Skeletal muscle cell (primary cell): Measurements from ENCODE around the gene LAMC1.
"Not testable (repeated sequence)": the region's sequence is repeated elsewhere in the genome, so short reads cannot be mapped to it uniquely, and the experiment has no call there.

ENCODE experiments used
- DNase-seq: peaks from one replicate; pipeline ENCODE4 v3.0.0-alpha.2; 2010; ENCODE audit warnings: low read depth
- H3K4me3 ChIP-seq: 2 replicates; pipeline ENCODE4 v1.5.1; 2011; ENCODE audit warnings: low read depth, mild to moderate bottlenecking, control low read depth, low read length, moderate library complexity

The LAMC1 gene

GRCh38 chr1:183135336-183135735 lies 112.1 kb downstream of the LAMC1 start:
- H3K4me3 ChIP-seq, result no peak overlapping the region

GRCh38 chr1:183137782-183138181 lies 114.6 kb downstream of the LAMC1 start:
- no peak overlapping the region for H3K4me3 ChIP-seq
- no peak for DNase-seq

More at GRCh38 chr1:183135336-183135735, 112.1 kb downstream of the LAMC1 start:
- DNase-seq, result no peak

DNA sequence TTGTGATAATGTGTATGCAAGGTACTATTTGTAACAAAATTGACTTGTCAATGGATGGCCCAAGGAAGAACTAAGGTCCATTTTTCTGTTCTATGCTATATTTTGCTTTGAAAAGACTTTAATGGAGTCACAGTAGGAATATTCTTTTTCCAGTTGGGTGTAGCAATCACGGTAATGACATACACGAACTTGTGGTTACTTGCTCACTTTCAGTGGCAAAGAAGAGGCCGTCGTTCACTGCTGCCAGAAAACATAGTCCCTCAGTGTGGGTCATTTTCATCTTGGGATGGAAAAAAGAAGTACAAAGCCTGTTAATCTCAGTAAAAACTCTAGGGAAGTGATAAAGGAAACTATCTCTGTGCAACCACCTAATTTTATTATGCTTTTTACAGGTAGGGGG lies 115.1 kb downstream of the LAMC1 start:
- H3K4me3 ChIP-seq, result no peak overlapping the region
- DNase-seq, result no peak

DNA sequence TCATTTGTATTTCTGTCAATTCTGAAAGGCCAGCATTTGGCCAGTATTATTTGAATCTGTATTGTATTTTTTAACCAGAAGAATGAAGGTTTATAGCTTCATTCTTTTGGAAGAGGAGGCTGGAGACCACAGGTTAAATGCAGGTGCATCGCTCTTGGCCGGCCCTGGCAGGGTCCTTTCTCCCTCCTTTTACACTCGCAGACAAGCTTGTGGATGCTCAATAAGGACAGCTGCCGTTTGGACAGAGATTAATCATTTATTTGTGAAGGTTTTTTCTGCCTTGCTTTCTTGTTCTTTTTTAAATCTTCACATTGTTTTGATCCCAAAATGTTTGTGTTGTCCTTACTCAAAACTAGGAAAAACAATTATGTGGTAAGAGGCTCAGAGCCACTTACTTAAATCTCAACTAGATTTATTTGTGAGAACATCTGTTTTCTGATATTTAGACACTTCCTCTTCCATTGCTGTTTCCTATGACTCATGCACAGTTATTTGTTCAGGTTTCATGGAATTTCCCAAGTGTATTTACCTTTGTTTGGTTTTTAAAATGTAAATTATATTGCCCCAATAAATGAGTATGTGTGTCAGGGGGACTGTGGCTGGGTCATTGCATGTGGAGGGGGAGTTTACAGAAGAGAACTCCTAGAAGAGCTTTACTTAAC lies 116.2 kb downstream of the LAMC1 start:
- DNase-seq, result no peak
- H3K4me3 ChIP-seq, result no peak overlapping the region

DNA sequence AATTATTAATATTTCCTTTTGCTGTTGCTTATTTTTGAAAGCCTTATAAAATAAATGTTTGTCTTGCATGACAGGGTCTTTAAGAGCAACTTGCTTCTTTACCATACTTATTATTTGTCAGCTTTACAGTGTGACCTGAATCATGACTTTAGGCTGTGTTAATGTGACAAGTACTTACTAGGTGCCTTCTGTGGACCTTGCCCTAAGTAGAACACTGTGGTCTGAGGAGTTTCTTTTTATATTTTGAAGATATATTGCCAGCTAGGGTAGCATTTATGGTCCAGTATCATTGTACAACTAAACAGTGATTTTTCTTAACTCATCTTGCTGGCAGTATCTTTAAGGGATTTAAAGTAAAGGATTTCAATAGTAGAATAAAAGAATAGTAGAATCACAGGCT lies 117.4 kb downstream of the LAMC1 start:
- H3K4me3 ChIP-seq, result no peak overlapping the region
- DNase-seq, result no peak

DNA sequence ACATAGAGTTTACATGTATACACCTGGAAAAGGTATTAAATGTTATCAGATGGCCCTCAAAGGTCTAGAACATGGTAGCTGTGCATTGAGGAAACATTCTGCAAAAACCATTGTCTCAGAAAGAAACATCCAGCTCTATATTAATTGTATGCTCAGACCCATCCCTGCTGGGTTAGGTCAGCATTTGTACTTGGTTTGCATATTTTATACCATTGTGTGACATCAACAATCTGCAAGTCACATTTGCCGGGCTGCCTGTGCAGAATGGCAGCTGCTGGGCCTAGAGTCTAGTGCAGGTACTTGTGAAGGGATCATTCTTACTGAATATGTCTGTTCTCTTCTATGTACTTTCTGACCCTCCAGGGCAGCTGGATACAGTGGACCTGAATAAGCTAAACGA lies 119.0 kb downstream of the LAMC1 start:
- DNase-seq, result no peak

DNA sequence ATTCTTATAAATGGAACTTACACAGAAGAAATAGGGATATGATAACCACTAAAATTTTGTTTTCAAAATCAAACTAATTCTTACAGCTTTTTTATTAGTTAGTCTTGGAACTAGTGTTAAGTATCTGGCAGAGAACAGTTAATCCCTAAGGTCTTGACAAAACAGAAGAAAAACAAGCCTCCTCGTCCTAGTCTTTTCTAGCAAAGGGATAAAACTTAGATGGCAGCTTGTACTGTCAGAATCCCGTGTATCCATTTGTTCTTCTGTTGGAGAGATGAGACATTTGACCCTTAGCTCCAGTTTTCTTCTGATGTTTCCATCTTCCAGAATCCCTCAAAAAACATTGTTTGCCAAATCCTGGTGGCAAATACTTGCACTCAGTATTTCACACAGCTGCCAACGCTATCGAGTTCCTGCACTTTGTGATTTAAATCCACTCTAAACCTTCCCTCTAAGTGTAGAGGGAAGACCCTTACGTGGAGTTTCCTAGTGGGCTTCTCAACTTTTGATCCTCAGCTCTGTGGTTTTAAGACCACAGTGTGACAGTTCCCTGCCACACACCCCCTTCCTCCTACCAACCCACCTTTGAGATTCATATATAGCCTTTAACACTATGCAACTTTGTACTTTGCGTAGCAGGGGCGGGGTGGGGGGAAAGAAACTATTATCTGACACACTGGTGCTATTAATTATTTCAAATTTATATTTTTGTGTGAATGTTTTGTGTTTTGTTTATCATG lies 120.5 kb downstream of the LAMC1 start:
- DNase-seq, result no peak
- H3K4me3 ChIP-seq, result no peak overlapping the region

More for the DNA sequence above, 119.0 kb downstream of the LAMC1 start:
- no peak overlapping the region for H3K4me3 ChIP-seq

DNA sequence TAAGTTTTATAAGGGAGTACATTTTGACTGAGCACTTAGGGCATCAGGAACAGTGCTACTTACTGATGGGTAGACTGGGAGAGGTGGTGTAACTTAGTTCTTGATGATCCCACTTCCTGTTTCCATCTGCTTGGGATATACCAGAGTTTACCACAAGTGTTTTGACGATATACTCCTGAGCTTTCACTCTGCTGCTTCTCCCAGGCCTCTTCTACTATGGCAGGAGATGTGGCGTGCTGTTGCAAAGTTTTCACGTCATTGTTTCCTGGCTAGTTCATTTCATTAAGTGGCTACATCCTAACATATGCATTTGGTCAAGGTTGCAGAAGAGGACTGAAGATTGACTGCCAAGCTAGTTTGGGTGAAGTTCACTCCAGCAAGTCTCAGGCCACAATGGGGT lies 121.5 kb downstream of the LAMC1 start:
- H3K4me3 ChIP-seq, result no peak overlapping the region
- DNase-seq, result no peak

DNA sequence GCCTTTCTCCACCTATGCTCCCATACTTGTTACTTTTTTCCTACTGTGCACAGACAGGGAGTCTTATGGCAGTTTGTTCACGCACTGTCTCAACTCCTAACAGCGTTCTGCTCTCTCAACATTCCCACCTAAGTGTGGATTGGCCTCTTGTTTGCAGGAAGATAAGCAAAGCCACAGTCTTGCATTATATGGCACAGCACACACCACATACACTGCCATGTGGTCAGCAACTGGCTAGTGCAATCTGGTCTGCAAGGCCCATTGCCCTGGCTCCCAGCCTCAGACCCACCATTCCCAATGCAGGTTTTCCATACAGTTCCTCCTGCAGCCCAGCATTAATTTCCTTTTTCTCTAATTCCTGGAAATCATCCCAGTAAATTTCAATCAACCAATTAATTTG lies 124.5 kb downstream of the LAMC1 start:
- no peak for DNase-seq
- no peak overlapping the region for H3K4me3 ChIP-seq

DNA sequence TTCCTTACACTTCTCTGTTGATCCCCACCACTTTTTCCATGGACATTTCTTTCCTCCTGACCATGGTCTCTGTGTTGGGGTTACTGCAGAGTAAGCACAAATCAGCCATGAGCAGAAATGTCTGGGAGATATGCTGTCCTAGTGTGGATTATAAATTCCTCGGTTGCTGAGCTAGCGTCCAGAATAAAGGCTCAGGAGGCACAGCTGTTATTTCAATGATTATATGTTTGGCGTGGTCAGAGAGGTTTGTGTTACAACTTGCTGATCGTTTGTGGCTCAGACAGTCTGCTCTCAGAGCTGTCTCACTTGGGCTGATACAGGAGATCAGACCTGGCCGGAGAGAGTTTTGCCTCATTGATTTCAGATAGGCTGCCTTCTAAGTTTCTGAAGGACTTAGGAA lies 125.4 kb downstream of the LAMC1 start:
- DNase-seq, result no peak
- no peak overlapping the region for H3K4me3 ChIP-seq

DNA sequence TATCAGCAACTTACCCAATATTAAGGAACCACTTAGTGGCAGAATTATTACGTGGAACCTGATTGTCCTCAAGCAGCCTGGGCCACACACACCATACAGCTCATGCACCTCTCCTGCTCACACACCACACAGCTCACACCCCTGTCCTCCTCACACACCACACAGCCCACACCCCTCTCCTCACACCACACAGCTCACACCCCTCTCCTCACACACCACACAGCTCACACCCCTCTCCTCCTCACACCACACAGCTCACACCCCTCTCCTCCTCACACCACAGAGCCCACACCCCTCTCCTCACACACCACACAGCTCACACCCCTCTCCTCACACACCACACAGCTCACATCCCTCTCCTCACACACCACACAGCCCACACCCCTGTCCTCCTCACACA lies 126.1 kb downstream of the LAMC1 start:
- no peak overlapping the region for H3K4me3 ChIP-seq
- no peak for DNase-seq

GRCh38 chr1:183150032-183150431 lies 126.8 kb downstream of the LAMC1 start:
- not testable (repeated sequence) for DNase-seq

DNA sequence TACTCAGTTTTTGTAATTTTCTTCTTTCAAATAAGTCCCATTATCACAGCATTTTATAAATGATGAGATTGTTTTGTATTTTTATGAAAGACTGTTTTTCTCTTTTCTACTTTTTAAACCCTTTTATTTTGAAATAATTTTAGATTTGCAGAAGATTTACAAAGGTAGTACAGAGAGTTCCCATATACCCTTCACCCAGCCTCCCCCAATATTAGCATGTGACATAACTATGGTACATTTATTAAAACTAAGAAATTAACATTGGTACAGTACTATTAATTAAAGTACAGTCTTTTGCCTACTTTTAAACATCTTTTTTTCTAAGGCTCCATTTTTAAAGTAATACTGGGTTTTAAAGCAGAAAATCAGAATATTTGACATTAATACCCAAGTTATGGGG lies 127.2 kb downstream of the LAMC1 start:
- H3K4me3 ChIP-seq, result no peak overlapping the region
- DNase-seq, result no peak

More at GRCh38 chr1:183150032-183150431, 126.8 kb downstream of the LAMC1 start:
- H3K4me3 ChIP-seq, result not testable (repeated sequence)

DNA sequence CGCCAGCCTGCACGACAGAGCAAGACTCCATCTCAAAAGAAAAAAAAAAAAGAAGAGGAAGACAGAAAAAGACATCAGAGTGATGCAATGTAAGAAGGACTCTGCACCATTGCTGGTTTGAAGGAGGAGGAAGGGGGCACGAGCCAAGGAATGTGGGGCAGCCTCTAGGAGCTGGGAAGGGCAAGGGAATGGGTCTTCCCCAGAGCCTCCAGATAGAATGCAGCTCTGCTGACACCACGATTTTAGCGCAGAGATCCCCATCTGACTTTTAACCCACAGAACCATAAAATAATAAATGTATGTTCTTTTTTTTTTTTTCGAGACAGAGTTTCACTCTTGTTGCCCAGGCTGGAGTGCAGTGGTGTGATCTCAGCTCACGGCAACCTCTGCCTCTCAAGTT lies 129.0 kb downstream of the LAMC1 start:
- DNase-seq, result no peak

DNA sequence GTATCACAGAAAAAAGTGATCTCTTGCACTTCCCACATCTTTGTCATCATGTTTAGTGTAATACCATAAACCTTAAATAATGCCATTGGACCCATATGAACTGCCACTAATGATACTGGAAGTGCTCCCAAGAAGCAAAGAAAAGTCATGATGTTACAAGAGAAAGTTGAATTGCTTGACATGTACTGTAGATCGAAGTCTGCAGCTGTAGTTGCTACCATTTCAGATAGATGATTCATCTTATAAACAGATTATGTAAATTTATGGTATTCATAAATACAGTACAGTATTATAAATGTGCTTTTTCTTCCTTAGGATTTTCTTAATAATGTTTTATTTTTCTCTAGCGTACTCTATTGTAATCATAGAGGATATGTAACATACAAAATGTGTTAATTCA lies 132.7 kb downstream of the LAMC1 start:
- DNase-seq, result no peak
- H3K4me3 ChIP-seq, result no peak overlapping the region

More for the DNA sequence above, 129.0 kb downstream of the LAMC1 start:
- H3K4me3 ChIP-seq, result no peak overlapping the region

- no peak for DNase-seq
Observed at GRCh38 chr1:183159960-183160359, 136.7 kb downstream of the LAMC1 start.

DNA sequence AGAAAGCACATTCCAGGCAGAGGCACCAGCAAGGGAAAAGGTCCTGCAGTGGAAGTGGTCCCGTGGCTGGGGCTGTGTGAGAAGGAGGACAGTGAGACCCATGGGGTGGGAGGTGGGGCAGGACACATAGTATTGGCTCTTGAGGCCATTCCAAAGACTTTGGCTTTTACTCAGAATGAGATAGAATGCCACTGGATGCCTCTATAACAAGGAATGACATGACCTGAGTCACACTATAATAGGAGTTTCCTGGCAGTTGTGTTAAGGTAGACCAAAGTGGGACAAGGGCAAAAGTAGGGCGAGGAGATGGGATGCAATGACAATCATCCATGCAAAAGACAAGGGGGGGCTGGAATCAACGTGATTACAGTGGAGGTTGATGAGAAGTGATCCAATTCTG lies 138.2 kb downstream of the LAMC1 start:
- no peak for DNase-seq
- no peak overlapping the region for H3K4me3 ChIP-seq

More at GRCh38 chr1:183159960-183160359, 136.7 kb downstream of the LAMC1 start:
- H3K4me3 ChIP-seq, result no peak overlapping the region

- DNase-seq, result peak; percentile 91
- no peak overlapping the region for H3K4me3 ChIP-seq
Observed at GRCh38 chr1:183163316-183163715, 140.1 kb downstream of the LAMC1 start.

- DNase-seq, result no peak
- H3K4me3 ChIP-seq, result no peak overlapping the region
Observed at GRCh38 chr1:183164340-183164739, 141.1 kb downstream of the LAMC1 start.

DNA sequence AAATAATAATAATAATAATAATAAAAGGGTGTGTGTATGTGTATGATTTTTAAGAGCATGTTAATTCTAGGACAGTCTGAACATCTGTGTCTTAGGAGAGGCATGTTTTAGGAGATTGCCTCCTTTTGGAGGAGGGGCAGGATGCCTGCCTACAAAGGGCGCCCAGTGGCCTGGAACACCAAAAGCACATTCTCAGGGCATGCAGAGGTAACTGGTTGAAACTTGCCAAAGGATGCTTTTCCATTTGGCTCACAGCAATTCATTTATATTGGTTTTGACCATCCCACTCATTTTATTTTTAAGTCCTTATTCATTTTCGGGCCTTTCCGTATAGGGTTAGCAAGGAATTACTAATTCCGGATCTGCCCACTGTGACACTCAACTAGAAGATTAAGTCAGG lies 141.7 kb downstream of the LAMC1 start:
- DNase-seq, result no peak
- H3K4me3 ChIP-seq, result no peak overlapping the region

DNA sequence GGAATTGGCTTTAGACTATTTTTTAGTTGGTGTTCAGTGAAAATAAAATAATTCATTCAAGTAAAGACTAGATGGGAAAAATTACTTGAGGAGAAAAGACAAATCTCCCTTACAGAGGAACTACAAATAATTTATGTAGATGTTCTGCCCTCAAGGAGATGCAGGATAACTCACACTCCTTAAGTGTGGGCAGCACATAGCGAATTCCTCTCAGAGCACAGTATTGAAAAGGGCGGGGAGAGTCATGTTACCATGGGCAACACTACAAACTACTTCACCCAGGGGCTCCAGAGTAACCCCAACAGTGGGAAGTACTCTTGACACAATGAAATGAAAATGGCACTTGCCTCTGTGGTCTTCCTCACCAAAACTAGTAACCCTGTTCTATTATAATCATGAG lies 142.2 kb downstream of the LAMC1 start:
- no peak for DNase-seq
- H3K4me3 ChIP-seq, result no peak overlapping the region
